ENCODE measurements around the gene WDR54.

DNA sequence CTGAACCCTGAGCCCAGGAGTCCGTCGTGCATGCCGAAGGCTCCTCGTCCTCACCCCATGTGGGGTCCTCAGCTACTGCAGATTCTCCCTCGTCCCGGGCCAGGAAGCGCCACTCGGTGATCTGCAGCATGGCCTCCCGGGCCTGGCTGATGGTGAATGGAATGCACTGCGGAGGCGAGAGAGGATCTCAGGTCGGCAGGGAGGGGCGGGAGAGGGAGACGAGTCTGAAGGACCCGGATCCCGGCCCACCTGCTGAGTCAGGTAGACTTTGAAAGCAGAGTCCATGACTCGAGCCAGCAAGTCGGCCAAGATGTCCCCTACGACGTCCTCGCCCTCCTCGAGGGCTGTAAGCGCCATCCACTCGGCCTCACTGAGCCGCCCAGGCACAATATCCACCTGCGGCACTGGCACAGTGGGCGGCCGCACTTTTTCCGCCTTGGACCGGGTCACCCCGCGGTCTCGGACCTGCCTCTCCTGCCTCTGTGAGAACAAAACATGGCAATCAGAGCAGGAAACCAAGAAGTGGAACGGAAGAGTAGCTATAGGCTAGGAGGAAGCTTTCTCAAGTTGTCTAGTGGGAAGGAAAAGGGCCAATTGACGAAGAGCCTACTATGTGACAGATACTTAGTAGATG lies 5.7 kb upstream of the WDR54 start:
- TF ChIP-seq EP300 (IDR thresholded peaks at IDR 0.05; ENCODE audit: borderline replicate concordance in 1 of 2, low read depth in 1 of 2, low read length in 1 of 2) (no peak), MXI1 (IDR thresholded peaks at IDR 0.05; ENCODE audit: low read depth, low read length) (no peak), RCOR1 (IDR thresholded peaks at IDR 0.05; ENCODE audit: low read length) (no peak), RFX5 (IDR thresholded peaks at IDR 0.05; ENCODE audit: low read length) (no peak), SIN3A (IDR thresholded peaks at IDR 0.05; ENCODE audit: borderline replicate concordance, low read depth, low read length) (no peak), GATA2 (CRISPR knock-in tag; IDR thresholded peaks at IDR 0.05) (no peak), TEAD4 (IDR thresholded peaks at IDR 0.05; ENCODE audit: borderline replicate concordance, insufficient read depth) (no peak), FOXJ3 (CRISPR knock-in tag; IDR thresholded peaks at IDR 0.05) (no peak)
- TF ChIP-seq, protein P1, sequence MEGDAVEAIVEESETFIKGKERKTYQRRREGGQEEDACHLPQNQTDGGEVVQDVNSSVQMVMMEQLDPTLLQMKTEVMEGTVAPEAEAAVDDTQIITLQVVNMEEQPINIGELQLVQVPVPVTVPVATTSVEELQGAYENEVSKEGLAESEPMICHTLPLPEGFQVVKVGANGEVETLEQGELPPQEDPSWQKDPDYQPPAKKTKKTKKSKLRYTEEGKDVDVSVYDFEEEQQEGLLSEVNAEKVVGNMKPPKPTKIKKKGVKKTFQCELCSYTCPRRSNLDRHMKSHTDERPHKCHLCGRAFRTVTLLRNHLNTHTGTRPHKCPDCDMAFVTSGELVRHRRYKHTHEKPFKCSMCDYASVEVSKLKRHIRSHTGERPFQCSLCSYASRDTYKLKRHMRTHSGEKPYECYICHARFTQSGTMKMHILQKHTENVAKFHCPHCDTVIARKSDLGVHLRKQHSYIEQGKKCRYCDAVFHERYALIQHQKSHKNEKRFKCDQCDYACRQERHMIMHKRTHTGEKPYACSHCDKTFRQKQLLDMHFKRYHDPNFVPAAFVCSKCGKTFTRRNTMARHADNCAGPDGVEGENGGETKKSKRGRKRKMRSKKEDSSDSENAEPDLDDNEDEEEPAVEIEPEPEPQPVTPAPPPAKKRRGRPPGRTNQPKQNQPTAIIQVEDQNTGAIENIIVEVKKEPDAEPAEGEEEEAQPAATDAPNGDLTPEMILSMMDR (IDR thresholded peaks at IDR 0.05), result no peak
